D721Med (cell line): ENCODE results near the gene MT1X.
"Not testable (repeated sequence)": the region's sequence is repeated elsewhere in the genome, so short reads cannot be mapped to it uniquely, and the experiment has no call there.

ENCODE experiments used
- DNase-seq: peaks from one replicate; pipeline ENCODE4 v3.0.0; 2011; ENCODE audit warnings: low spot score; ENCODE audit not compliant: insufficient read length
- FAIRE-seq: peaks from 2 replicates; lab custom pipeline; 2011; peaks lifted over from hg19 to GRCh38; lab: Jason Lieb, UNC
- CTCF ChIP-seq: IDR thresholded peaks from 2 replicates; pipeline ENCODE4 v1.5.1; 2012; ENCODE audit warnings: mild to moderate bottlenecking, control low read depth; ENCODE audit not compliant: insufficient read depth; ENCODE audit errors: missing control alignments

MT1X gene

GRCh38 chr16:56667581-56668571, 14.4 kb upstream of the MT1X start, which contains the start of gene MT1G:
Gene MT1G, minus strand, starts transcription at chr16:56668065. Its CDS starts 72 bp downstream, at chr16:56667993.
- DNase-seq: no peak
- no peak for FAIRE-seq
- TF ChIP-seq CTCF: no peak

GRCh38 chr16:56669005-56669839, 13.0 kb upstream of the MT1X start, which contains the start of gene MT1H:
Gene MT1H, plus strand, starts transcription at chr16:56669814. Its CDS starts 71 bp downstream, at chr16:56669885.
- FAIRE-seq (no peak), DNase-seq (no peak)
- TF ChIP-seq CTCF: no peak

GRCh38 chr16:56669840-56670619, 12.2 kb upstream of the MT1X start:
- DNase-seq: no peak
- TF ChIP-seq CTCF: no peak
- no peak for FAIRE-seq

DNA sequence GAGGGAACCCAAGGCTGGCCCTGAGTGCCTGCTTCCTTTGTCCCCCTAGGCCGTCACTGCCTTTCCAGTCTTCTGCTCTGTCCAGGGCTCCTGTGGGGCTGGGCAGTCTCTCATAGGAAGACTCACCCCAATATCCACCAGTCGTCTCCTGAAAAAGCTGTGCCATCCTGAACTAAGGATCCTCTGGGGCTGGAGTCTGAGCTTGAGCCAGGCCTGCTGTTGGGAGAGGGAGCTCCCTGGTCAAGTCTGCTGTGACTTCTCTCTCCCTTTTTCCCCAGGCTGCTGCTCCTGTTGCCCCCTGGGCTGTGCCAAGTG, 11.7 kb upstream of the MT1X start:
- TF ChIP-seq CTCF: no peak
- no peak for FAIRE-seq
- no peak for DNase-seq

GRCh38 chr16:56671691-56672090, 10.6 kb upstream of the MT1X start:
- FAIRE-seq, DNase-seq: not testable (repeated sequence)

DNA sequence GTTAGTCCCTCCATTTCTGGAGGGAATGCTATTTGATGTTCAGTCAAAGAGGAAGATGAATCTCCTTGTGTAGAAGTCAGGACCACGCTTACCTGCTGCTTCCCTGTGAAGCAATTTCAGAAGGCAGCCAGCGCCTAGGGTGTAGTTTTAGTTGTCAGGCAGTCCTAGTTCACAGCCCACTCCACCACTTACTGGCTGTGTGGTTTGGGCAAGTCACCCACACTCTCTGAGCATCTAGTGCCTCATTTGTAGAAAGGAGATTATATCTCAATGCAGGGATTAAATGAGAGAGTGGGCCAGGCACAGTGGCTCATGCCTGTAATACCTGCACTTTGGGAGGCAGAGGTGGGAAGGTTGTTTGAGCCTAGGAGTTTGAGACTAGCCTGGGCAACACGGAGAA, 10.1 kb upstream of the MT1X start:
- not testable (repeated sequence) for FAIRE-seq, DNase-seq

GRCh38 chr16:56672761-56673536, 9.3 kb upstream of the MT1X start:
- no peak for DNase-seq
- FAIRE-seq: no peak
- no peak for TF ChIP-seq CTCF
